Activated CD4-positive, alpha-beta T cell treated with anti-CD3 and anti-CD28 coated beads, Interleukin-2, amount 50 U/mL, for 48 hours (primary cell): ENCODE data around the gene COX10.
"Not testable (repeated sequence)": the region's sequence is repeated elsewhere in the genome, so short reads cannot be mapped to it uniquely, and the experiment has no call there.

ENCODE experiments used
- DNase-seq, 2 experiments: peaks; one replicate each; pipeline ENCODE4 v3.0.0-alpha.2; 2020

COX10 gene

DNA sequence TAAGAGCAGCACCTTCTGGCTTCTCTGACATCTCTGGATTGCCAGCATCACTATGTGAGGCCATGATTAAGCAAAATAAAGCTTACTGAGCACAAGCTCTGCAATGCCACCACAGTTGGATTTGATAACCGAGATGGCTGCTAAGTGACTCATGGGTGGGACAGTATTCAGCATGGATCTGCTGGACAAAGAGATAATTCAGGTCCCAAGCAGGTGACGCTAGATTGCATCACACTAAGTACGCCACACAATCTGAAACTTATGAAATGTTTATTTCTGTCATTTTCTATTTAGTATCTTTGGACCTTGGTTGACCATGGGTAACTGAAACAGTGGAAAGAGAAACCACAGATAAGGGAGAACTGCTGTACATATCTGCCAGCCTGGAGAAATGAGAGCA lies 139.9 kb downstream of the COX10 start:
- no peak for DNase-seq

GRCh38 chr17:14211246-14211645 lies 141.9 kb downstream of the COX10 start:
- DNase-seq, result no peak

DNA sequence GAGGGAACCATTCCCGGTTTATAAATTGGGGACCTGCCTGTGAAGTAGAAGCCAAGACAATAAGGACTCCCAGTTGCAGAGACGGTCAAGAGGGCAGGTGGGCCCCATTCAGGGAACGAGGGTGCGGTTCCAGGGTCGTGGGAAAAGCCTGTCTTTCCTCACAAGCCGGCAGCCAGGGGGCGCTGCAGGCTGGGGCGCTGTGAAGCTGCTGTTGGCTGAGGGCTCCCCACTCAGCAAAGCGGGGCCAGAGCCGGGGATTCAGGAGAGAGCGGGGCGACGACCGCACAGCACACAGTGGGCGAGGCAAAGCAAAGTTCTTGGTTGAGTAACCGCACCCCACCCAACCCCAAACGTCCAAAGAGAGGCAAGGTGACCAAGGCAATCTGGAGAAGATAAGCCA lies 142.5 kb downstream of the COX10 start:
- DNase-seq, result no peak

- DNase-seq, result no peak
Observed at GRCh38 chr17:14212401-14212800, 143.1 kb downstream of the COX10 start.

GRCh38 chr17:14214271-14214670 lies 145.0 kb downstream of the COX10 start:
- DNase-seq, result no peak

DNA sequence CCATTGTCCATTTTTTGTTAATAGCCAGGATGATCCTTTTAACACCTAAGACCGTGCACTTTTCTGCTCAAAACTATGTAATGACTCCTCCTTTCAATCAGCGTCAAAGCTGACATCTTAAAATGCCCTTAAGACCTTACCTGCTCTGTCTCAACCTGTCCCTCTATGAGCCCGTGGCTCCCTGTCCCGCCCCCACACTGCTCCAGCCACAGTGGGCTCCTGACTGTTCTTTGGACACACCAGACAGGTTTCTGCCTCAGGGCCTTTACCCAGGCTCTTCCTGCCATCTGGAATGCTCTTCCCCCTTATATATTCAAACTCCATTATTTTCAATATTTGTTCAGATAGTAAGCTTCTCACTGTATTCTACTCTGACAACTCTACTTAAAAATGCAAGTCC lies 153.3 kb downstream of the COX10 start:
- DNase-seq, result no peak

DNA sequence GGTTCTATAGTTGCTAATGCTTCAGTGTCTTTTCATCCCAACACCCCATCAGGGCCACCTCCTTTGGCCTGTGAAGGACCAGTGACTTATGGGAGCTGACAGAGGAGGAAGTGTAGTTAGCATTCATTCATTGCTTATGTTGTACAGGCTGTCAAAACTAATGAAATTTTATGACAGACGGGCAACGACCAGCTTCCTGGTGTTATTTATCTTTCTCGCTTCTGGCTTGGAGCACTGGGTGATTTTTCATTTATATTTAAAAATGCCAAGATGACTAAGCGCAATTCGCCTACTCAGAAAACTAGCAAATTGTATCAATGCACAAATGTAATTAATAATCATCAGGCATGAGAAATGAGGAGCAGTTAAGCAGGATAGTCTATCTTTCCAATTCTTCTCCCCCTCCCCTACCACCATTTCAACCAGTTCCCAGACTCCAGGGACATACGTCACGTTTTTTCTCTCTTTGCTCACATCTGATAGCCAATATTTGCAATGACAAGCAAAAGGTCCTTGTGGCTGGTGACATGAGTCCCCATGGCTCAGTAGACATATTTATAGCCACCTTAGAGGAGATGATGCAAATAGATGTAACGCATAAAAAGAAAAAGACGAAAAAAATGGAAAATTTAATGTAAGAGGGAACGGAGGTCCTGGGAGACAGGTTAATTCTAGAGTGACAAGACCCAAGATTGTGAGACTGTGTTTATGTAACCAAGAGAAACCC lies 156.1 kb downstream of the COX10 start:
- DNase-seq, result no peak

- DNase-seq, result no peak
Observed at GRCh38 chr17:14227052-14227451, 157.7 kb downstream of the COX10 start.

DNA sequence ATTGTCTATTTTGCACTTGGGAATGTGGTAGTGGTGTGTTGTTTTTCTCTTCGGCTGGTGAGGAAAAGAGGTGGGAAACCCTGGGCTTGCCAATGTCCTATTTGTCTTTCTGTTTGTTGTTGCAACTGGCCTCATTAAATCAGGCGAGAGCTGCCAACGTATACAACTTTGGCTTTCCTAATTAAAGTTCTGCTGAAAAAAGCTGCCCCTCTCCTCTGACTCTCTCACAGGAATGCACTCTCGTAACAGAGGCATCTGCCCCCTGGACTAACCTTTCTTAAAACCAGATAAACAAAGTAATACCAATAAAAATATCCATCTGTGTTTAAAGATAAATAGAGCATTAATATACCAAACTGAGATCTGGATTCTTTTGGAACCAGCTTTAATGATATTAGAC lies 159.6 kb downstream of the COX10 start:
- no peak for DNase-seq

DNA sequence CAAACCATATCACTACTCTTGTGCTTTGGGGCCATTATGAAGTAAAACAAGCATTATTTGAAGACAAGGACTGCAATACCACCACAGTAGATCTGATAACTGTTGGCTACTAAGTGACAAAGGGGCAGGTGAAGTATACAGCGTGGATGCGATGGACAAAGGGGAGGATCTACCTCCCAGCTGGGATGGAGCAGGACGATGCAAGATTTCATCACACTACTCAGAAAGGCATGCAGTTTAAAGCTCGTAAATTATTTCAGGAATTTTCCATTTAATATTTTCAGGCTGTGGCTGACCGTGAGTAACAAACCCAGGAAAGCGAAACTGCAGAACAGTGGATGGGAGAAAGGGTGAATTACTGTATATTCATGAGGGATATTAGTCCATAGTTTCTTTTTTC lies 161.9 kb downstream of the COX10 start:
- DNase-seq, result not testable (repeated sequence)

GRCh38 chr17:14235047-14235446 lies 165.7 kb downstream of the COX10 start:
- not testable (repeated sequence) for DNase-seq

GRCh38 chr17:14236032-14236431 lies 166.7 kb downstream of the COX10 start:
- DNase-seq, result not testable (repeated sequence)

- not testable (repeated sequence) for DNase-seq
Observed at GRCh38 chr17:14236762-14237161, 167.5 kb downstream of the COX10 start, which contains the start of gene CDRT15. CDRT15 (minus strand) TSS chr17:14236862; CDS start chr17:14236833, 29 bp downstream.

DNA sequence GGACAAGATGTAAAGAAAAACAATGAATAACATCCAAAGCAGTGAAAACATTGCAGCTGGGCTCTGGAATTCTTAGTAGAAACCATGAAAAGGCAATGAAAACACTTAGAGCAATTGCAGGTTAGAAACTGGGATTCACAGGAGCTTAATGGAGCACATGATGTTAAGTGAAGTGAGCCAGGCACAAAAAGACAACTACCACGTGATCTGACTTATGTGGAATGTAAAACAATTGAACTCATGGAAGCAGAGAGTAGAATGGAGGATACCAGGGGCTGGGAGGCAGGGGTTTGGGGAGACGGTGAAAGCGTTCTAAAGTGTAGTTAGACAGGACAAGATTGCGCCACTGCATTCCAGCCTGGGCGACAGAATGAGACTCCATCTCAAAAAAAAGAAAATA lies 170.0 kb downstream of the COX10 start:
- DNase-seq, result not testable (repeated sequence)

- no peak for DNase-seq
Observed at GRCh38 chr17:14245002-14245401, 175.7 kb downstream of the COX10 start.

DNA sequence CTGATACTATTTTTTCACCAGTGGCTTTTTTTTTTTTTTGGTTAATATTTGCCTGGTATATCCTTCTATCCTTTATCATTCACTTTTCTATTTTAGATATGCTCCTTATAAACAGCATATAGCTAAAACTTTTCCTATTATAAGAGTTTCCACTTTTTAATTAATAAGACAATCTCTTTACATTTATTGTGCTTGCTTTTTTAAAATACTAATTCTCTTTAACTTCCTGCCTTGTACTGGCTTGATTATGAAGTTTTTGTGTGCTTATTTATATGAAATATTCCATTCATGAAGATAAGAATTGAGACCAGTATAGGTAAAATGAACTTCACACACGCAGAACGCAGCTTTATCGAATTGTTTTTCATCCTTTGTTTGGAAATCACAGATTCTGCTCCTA lies 176.3 kb downstream of the COX10 start:
- DNase-seq, result no peak
